ENCODE data around the gene KCTD19.

DNA sequence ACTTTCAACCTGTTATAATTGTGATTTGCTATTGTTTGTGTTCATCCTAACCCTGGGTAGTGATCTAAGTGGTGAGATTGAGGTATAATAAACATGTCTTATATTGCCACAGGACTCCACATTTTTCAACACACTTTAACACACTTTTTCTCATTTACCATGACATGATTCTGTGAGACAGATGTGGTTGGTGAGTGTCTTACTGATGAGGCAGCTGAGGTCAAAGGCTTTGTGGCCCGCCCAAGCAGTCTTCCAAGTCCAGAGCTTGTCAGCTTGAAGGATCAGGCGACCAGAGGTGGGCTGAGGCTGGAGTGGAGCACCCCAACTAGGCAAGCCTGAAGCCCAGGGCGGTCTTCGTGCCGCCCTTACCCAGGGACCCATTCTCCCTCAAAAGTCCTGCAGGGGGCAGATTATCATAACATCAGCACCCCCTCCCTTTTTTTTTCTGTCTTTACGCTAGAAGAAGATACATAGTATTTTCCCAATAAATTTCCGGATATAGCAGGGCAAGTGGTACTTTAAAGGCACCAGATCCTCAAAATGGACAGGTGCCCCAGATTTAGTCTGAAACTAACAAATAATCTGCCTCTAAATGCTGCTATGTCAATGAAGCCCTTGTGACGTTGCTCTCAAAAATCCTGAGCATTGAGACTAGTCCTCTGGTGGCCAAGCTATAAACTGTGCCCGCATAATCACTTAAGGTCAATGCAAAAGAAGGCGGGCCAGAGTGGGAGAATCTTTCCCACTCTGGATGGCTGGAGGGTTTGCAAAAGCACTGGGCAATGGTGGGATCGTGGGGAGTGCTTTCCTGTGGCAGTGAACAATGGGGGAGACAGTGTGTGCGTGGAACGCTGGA, 21.1 kb downstream of the KCTD19 start:
- TF ChIP-seq POLR2AphosphoS5 (IDR thresholded peaks at IDR 0.05; ENCODE audit: low read depth, low read length): no peak
- no peak for TF ChIP-seq SIN3A (IDR thresholded peaks at IDR 0.05; ENCODE audit: borderline replicate concordance, insufficient read depth, low read length)
- TF ChIP-seq, protein P1, sequence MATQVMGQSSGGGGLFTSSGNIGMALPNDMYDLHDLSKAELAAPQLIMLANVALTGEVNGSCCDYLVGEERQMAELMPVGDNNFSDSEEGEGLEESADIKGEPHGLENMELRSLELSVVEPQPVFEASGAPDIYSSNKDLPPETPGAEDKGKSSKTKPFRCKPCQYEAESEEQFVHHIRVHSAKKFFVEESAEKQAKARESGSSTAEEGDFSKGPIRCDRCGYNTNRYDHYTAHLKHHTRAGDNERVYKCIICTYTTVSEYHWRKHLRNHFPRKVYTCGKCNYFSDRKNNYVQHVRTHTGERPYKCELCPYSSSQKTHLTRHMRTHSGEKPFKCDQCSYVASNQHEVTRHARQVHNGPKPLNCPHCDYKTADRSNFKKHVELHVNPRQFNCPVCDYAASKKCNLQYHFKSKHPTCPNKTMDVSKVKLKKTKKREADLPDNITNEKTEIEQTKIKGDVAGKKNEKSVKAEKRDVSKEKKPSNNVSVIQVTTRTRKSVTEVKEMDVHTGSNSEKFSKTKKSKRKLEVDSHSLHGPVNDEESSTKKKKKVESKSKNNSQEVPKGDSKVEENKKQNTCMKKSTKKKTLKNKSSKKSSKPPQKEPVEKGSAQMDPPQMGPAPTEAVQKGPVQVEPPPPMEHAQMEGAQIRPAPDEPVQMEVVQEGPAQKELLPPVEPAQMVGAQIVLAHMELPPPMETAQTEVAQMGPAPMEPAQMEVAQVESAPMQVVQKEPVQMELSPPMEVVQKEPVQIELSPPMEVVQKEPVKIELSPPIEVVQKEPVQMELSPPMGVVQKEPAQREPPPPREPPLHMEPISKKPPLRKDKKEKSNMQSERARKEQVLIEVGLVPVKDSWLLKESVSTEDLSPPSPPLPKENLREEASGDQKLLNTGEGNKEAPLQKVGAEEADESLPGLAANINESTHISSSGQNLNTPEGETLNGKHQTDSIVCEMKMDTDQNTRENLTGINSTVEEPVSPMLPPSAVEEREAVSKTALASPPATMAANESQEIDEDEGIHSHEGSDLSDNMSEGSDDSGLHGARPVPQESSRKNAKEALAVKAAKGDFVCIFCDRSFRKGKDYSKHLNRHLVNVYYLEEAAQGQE (IDR thresholded peaks at IDR 0.05; ENCODE audit: insufficient read depth in 1 of 2, low read depth in 2 of 2, low read length in 2 of 2): no peak
- TF ChIP-seq TAF1 (IDR thresholded peaks at IDR 0.05; ENCODE audit: borderline replicate concordance, insufficient read depth, low read length): no peak
